Activated CD4-positive, alpha-beta T cell treated with anti-CD3 and anti-CD28 coated beads, Interleukin-2, amount 50 U/mL, for 1 hour (primary cell): ENCODE results near the gene SLC25A4.

Experiments
- DNase-seq: peaks from one replicate; pipeline ENCODE4 v3.0.0-alpha.2; 2020

Gene SLC25A4

DNA sequence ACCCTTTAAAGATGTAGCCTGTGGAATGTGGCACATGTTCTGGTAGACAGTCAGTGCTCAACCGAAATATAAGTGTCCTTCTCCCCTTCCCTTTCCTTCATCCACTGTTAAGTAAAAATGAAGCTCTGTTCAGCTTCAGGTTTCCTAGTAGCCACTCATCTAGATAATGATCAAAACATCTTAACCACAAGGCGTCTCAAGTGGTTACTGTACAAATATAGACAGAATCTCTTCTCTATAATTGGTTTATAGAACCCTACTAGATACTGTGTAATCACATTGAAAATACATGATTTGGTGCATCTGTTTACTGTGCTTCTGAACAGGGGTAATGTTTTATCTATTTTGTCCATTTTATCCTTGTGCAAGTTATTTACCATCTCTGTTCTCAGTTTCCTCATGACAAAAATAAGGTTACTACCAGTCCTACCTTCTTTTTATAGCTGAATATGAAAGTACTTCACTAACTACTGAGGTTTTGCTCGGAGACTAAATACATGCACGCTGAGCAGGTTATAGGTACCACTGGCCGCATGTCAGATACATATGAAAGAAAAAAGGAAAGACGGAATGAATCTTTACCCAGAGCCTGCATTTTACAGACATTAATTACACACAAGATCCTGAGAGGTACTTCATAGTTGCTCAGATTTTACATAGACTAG, 20.3 kb upstream of the SLC25A4 start:
- DNase-seq = no peak

DNA sequence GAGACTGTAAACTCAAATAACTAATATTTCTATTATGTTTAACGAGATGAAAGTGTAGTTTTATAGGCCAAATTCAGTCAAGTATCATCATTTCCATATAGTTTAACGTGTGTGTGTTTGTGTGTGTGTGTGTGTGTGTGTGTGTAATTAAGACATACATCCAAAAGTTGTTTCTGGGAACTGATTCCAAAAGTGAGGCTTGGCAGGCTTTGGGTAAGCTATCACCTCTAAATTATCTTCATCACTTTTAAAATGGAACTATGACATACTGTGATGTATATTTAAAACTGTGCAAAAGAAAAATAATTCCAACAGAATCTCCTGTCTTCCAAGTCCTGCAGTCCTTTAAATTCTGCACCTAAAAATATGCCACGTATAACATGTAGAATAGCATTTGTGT, 19.1 kb upstream of the SLC25A4 start:
- DNase-seq = no peak

GRCh38 chr4:185127021-185127925, 15.8 kb upstream of the SLC25A4 start:
- DNase-seq = no peak

GRCh38 chr4:185128272-185129119, 14.6 kb upstream of the SLC25A4 start:
- DNase-seq = peak; percentile 32

- no peak for DNase-seq
These were observed 8.7 kb upstream of the SLC25A4 start for GRCh38 chr4:185134307-185134869.

DNA sequence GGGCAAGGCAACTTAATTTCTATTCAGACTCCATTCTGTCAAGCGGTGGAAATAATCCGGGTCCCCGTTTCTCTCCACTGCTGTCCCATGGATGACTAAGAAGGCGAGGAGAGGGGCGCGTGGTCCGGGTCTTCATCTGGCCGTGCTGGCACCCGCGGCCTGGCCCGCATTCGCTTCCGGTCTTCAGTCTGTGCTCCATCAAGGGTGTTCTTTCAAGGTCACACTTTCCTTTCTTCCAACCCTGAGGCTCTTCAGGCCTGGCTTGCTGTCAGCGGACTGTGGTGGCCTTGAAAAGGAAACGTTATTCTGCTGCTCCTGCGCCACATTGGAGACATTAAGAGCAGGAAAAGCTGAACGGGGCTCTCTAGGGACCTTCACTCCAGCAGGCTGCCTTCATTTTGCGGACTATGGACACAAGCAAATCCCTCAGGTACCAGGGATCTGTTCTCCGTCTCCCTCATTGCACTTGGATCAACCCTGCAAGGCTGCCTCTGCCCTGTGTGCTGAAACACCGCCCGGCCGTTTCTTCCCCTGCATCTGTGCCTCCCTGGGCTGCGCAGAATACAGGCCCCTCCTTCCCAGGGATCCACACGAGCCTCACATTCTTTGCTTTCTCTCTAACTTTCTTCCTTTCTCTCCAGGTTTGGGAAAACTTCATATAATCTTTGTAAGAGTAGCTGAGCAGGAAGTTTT, 5.7 kb upstream of the SLC25A4 start:
- no peak for DNase-seq

DNA sequence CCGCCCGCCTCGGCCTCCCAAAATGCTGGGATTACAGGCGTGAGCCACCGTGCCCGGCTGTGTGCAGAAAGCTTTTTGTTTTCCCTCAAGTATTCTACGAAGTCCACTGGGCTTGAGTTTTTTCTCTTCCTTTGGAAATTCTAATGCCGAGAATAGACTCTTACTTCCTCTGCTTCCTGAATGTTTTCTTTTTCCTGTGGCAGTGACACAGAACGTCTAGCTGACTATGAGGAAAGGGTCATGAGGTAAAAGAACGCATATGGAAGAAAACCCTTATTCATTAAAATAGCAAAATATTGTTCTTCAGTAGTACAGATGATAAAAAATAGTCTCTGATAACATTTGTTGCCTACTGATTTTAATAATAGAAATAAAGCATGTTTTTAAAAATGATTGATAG, 4.9 kb upstream of the SLC25A4 start:
- DNase-seq = no peak

- DNase-seq = no peak
These were observed 3.3 kb upstream of the SLC25A4 start for GRCh38 chr4:185139736-185140135.

DNA sequence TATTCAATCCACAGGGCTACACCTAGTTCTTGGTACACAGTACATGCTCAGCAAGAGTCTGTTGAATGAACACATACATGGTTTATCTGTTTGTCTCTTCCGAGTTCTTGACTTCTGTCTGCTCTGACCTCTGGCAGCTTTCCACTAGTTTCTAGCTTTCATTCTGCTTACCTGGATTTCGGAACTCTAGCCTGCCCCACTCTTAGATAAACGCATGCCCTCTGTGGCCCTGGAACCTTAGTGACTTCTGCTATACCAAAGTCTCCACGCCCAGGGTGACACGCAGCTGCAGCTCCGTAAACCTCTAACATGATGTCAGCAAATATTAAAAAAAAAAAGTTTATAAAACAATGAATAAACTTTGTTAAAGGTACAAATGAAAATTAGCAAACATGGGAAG, 1.3 kb upstream of the SLC25A4 start:
- DNase-seq = no peak

DNA sequence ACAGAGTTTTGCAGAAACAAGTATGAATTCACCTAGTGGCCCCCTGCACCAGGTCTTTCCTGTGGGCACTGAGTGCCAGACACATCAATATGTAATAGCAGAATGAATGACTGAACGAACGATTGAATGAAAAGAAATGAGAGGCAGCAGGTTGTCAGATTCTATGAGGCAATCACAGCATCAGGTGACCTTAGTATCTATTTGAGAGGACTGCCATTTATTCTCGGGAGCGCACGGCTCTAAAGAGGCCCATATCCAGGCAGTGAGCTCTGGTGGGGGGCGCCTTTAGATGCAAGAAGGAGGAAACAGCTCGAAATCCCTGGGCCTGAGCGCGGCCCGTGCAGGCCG, 528 bp upstream of the SLC25A4 start:
- peak; percentile 5 for DNase-seq

DNA sequence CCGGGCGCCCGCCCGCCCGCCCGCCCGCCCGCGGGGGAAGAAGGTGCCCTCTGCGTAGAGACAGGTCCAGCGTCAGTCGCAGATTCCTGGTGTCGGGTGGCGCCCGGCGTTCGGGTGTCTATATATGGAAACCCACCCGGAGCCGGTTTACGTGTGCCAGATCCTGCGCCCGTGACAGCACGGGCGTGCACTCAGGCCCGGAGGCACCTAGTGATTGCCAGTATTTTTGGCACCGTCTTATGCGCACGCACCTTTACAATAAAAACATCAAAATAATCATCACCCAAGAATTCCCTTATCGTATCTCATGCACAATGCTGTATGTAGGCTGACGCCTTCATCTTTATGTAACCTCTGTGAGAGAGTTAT, 519 bp downstream of the SLC25A4 start:
- DNase-seq = peak; percentile 19

DNA sequence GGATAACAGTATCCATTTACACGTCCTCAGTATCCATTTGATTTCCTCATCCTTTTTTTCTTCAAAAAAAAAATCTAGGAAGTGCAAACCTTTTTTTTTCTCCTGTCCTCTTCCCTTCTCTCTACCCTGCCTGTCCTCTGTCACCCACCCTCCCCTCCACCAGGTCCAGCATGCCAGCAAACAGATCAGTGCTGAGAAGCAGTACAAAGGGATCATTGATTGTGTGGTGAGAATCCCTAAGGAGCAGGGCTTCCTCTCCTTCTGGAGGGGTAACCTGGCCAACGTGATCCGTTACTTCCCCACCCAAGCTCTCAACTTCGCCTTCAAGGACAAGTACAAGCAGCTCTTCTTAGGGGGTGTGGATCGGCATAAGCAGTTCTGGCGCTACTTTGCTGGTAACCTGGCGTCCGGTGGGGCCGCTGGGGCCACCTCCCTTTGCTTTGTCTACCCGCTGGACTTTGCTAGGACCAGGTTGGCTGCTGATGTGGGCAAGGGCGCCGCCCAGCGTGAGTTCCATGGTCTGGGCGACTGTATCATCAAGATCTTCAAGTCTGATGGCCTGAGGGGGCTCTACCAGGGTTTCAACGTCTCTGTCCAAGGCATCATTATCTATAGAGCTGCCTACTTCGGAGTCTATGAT, 1.7 kb downstream of the SLC25A4 start:
- no peak for DNase-seq

DNA sequence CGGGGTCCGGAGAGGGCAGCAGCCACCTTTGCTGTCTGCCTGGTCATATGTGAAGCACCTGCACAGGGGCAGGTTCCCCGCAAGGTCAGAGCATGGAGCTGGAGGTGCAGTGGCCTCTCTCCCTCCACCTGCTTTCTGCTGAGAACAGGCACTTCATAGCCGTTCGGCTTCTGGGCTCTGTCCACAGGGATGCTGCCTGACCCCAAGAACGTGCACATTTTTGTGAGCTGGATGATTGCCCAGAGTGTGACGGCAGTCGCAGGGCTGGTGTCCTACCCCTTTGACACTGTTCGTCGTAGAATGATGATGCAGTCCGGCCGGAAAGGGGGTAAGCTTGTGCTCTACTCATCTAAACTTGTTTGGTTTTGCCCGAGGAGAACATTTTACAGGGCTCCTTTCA, 2.5 kb downstream of the SLC25A4 start:
- DNase-seq = no peak

GRCh38 chr4:185149392-185149791, 6.3 kb downstream of the SLC25A4 start:
- DNase-seq = no peak

DNA sequence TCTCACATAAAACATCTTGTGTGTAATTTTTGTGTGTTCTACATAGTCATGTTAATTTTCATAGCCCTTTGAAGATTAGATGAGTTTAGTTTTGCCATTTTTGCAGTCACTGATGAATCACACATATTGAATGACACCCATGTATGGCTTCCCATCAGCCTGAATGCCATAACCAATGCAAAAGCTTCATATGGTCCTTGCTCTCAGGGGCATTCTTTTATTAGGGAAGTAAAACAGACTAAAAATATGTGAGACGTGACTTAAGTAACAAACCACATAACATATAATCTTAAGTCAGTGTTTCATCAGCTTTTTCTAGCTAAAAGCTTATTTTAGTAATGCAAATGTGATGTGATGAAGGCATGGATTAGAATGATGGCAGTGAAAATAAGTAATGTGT, 8.2 kb downstream of the SLC25A4 start:
- DNase-seq = no peak

GRCh38 chr4:185165605-185166063, 22.6 kb downstream of the SLC25A4 start:
- DNase-seq = no peak

GRCh38 chr4:185167234-185167633, 24.2 kb downstream of the SLC25A4 start:
- no peak for DNase-seq

DNA sequence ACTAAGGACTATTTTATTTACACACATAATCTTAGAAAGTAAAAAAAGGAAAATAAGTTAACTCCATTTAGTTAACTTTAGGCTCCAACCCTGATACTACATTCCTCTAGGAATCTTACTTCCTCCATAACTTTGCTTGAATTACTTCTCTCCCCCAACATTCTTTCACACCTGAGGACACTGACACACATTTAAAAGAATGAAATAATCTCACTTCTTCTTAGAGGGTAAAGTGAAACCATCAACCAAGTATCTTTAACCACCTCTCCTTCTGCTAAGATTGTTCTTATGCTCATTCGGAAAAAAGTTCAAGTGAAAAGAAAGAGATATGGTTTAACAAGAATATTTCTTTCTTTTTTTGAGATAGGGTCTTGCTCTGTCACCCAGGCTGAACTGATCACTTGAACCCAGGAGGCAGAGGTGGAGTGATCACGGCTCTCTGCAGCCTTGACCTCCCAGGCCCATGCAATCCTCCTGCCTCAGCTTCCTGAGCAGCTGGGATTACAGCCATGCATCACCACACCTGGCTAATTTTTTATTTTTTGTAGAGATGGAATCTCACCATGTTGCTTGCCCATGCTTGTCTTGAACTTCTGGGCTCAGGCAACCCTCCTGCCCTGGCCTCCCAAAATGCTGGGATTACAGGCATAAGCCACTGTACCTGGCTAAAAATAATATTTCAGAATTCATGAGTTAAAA, 28.5 kb downstream of the SLC25A4 start:
- DNase-seq = no peak

GRCh38 chr4:185179488-185179887, 36.4 kb downstream of the SLC25A4 start:
- DNase-seq = no peak

DNA sequence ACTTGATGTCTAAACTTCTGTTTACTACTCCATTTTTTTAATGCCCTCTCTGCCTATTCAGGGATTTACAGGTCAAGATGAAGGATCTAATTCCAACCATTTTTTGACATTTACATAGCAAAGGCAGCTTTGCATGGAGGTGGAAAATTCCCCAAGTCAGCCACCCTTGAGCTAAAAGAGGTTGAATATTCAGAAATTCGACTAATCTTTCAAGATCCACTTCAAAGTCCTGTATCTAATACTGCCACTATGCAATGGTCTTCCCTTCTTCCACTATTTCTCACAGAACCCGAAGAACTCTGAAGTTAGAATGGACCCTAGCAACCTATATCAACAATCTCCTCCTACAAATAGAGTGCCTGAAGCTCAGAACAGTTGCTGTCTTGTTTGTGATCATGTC, 39.2 kb downstream of the SLC25A4 start:
- no peak for DNase-seq

DNA sequence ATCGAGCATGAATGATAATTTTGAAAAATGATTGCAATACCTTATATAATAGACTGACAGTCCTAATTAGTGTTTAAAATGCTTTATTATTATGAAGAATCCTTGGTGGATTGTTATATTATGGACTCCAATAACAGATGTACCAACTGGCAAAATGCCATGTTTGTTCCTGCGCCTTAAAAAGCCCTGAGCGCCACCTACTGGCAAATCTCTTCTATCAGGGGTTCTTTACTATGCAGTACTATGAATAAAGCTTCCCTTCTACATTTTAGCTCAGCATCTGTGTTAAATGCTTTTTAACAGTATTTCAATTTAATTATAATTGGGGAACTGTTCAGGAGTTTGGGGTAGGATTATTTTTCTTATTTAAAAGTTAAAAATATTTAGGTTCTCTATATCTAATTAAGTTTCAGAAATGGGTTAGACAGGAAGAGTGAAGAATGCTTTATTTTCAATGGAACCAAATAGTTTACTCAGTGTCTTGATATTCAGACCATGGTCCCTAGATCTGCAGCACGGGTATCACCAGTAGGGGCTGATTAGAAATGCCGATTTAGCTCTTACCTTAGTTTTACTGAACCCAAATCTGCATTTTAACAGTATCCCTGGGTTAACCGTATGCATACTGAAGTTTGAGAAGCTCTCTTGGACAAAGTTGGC, 40.7 kb downstream of the SLC25A4 start:
- peak; percentile 77 for DNase-seq
